GM19467 (cell line): Measurements from ENCODE around the gene REPS1.
A peak's percentile ranks its signal among the peaks of the same experiment; 100 is the strongest.
"Not testable (repeated sequence)": the region's sequence is repeated elsewhere in the genome, so short reads cannot be mapped to it uniquely, and the experiment has no call there.

ENCODE experiments used
- ATAC-seq: cut with Tn5 transposase; IDR thresholded peaks from one replicate; pipeline ENCODE4 v1.9.1; 2021; ENCODE audit warnings: mild to moderate bottlenecking, moderate library complexity; ENCODE audit not compliant: unreplicated experiment

Gene REPS1, protein sequence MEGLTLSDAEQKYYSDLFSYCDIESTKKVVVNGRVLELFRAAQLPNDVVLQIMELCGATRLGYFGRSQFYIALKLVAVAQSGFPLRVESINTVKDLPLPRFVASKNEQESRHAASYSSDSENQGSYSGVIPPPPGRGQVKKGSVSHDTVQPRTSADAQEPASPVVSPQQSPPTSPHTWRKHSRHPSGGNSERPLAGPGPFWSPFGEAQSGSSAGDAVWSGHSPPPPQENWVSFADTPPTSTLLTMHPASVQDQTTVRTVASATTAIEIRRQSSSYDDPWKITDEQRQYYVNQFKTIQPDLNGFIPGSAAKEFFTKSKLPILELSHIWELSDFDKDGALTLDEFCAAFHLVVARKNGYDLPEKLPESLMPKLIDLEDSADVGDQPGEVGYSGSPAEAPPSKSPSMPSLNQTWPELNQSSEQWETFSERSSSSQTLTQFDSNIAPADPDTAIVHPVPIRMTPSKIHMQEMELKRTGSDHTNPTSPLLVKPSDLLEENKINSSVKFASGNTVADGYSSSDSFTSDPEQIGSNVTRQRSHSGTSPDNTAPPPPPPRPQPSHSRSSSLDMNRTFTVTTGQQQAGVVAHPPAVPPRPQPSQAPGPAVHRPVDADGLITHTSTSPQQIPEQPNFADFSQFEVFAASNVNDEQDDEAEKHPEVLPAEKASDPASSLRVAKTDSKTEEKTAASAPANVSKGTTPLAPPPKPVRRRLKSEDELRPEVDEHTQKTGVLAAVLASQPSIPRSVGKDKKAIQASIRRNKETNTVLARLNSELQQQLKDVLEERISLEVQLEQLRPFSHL

DNA sequence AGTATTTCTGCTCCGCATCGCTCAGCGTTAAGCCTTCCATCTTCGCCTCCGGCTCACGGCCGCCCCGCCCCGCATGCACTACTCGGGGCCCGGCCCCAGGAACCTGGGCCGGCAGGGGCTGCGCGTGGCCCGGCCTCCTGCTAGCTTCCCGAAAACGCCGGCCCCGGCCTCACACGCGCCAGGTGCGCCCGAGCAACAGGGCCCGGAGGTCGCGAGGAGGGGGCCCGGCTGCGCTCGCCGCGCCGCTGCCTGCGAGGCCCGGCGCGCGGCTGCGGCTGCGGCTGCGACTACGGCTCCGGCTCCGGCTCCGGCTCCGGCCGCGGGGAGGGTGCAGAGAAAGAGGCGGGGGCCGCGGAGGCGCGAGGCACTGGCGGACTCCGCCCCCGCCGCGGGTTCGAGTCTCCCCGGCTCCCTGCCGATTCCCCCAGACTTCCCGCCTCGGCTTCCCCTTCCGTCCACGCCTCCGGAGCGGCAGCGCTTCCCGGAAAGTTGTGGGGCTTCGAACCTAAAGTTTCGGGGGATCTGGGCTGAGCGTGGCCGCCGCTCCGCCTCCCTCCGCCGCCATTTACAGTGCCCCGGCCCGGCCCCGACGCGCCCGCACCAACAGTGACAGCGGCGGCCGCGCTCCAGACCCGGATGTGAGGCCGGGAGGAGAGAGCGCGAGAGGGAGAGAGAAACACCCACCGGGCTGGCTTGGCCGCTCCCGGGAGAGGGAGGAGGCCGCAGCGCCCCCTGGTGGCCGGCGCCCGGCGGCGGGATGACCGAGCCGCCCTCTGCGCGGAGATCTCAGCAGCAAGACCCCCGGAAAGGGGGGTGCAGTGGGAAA is at the start of gene REPS1:
TSS of gene REPS1 (minus strand) at position 611 of the 826 bp plus-strand sequence. CDS start at position 40, 571 bp downstream.
- peak; percentile 93 for ATAC-seq

DNA sequence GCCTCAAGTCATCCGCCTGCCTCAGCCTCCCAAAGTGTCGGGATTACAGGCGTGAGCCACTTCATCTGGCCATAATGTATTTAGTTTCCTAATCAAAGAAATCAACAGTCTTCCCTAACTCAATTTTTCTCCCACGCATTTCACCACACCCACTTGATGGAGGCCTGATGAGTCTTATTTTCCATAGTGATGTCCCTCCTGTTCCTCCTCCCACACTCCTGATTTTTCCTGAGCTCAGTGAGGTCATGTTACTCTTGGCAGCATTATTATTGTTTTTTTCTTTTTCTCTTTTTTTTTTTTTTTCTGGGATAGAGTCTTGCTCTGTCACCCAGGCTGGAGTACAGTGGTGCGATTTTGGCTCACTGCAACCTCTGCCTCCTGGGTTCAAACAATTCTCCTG is 49.4 kb upstream of the REPS1 start:
- ATAC-seq = no peak

DNA sequence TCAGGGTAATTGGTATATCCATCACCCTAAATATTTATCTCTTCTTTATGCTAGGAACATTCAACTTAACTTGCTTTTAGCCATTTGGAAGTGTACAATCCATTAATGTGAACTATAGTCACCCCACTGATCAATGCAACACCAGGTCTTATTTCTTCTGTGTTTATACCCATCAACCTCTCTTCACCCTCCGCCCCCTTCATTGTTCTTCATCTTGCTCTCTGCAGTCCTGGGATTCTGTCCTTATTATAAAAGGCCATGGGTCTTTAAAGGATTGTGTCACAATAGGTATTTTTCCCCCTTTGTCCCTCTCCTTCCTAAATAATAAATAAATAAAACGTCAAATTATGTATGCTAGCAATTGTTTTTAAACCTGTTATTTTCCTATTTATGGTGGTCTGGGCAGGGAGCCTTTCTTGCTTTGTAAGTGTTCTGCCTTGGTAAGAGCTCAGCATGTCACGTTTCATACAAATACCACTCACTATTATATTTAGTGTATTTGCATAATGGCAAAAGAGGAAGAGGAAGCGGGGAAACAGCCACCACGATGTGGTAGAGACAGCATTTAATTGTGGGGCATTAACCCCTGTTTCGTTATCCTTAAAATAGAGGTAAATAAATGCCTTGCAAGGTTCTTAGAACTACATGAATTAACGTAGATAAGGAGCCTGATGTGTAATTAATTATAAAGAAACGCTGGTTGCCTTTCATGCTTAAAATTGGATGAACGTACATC is 42.3 kb upstream of the REPS1 start:
- ATAC-seq = peak; percentile 56

DNA sequence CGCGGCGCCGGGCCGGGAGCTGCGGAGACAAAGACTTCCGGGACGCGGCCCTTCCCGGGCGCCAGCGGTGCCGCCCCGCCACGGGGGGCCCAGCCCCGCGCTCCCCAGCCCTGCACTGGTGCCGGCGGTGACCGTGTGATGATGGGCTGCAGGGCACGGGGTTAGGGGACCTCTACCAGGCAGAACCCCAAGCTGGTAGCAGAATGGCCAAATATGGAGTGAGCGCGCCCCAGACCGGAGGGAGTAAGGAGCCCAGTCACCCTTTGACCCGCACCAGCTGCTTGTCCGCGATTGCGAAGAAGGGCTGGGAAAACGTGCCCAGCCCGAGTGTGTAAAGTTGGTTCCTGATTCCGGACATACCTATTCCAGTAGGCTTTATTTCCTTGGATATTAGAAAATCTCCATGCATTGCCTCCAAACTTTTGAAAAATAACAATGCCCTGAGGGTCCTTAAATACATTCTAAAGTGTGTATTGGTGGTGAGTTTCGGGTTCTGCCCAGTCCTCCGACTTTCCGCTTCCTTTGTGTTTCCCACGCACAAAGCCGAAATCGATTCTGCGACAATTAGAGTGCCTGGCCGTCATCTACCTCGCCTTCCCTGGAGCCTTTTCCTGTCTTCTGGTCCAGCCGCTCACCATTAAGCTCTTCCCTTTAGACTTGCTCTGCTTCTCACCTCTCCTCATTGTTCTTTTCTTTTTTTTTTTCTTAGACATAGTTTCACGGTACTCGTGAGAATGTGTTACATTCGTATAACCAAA is 41.6 kb upstream of the REPS1 start:
- ATAC-seq = peak; percentile 26

DNA sequence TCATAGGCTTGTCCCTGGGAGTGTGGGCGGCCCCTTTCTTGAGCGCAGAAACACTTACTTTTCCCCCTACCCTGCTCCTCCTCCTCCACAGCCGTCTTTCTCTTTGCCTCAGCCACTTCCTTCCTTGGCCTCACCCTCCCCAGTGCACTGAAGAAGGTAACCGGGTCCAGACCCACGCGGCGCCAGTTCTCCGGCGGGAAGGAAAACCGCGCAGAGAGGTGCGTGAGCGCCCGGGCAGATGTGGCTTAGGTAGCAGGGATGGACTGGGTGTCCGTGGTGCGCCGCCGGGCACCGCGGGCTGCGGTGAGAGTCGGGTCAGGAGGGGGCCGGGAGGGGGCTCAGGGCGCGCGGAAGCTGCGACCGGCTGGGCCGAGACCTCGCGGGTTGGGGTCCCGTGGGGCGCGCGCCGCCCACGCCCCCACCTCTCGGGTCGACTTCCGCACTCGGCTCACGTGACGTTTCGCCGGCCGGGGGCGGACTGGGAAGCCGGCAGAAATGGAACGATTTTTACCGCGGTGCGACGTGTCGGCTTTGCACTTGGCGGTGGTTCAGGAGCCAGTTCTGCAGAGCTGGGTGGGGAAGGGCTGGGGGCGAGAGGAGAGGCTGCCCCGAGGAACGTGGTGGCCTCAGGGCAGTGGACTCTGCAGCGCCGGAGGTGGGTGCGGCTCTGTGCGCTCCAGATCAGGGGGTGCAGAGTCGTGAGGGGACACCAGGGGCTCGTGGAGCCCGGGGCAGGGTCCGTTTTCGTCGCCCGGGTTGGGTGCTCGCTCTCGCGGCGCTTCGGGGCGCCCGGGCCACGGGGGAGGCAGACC is 40.8 kb upstream of the REPS1 start, which contains the start of gene ABRACL:
TSS of gene ABRACL (plus strand) at position 88 of the 812 bp plus-strand sequence. CDS start 5,416 bp downstream, outside the sequence.
- ATAC-seq = peak; percentile 57

DNA sequence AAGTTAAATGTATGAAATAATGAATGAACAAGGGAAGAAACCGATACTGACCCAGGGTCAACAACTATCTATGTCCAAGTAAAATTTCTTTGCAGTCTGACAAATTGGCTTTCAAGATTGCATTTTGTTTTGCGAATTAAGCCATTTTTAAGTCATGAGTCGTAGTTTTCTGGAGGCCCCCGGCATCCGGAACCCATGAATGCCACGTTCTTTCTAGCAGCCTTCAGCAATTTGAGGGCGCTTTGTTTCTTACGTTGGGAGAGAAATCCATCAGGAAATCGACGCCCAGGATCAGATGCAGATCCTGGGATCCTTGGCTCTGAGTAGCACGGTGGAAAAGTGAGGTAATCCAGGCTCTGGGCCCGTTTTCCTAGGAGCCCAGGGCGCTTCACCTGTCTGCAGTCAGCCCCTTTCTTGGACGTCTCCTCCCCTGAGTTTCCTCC is 40.2 kb upstream of the REPS1 start:
- ATAC-seq = no peak

DNA sequence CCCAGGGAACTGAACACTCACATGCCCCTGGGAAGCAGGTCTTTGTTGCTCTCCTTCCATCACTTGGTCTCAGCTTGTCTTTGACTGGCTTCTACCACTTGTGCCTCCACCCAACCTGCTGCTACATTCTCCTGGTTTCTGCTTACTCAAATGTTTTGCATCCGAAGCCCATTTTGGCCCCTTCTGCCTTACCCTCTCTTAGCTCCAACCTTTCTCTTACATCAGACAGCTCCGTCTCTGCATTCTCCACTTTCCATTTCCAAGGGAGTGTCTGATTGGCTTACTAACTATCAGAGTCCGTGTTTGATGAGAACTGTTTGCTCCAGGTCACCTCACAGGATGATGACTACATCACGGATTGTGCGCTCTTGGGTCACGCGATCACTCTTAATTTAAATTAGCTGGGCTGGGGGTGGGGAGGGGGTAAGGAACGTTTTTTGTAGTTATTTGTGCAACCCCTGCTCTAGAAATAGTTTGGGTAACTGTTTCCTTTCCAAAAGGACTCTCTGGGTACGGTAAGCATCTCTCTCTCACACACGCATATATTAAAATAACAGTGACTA is 39.6 kb upstream of the REPS1 start:
- ATAC-seq = no peak

DNA sequence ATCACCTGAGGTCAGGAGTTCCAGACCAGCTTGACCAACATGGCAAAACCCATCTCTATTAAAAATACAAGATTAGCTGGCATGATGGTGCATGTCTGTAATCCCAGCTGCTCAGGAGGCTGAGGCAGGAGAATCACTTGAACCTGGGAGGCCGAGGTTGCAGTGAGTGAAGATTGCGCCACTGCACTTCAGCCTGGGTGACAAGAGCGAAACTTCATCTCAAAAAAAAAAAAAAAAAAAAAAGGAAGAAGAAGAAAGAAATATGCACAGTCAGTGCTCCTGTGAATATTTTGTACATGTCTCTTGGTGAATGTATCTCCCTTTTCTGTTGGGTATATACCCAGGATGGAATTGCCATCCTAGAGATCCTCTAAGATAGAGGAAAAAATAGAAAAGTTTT is 37.4 kb upstream of the REPS1 start:
- ATAC-seq = not testable (repeated sequence)

DNA sequence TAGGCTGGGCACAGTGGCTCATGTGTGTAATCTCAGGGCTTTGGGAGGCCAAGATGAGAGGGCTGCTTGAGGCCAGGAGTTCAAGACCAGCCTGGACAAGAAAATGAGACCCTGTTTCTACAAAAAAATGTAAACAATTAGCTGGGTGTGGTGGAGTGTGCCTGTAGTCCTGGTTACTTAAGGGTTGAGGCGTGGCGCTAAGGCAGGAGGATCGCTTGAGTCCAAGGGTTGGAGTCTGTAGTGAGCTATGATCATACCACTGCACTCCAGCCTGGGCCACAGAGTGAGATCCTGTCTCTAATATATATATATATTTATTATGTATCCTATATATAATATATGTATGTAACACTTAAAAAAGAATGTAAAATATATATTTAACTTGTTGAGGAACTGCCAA is 32.6 kb upstream of the REPS1 start:
- no peak for ATAC-seq

DNA sequence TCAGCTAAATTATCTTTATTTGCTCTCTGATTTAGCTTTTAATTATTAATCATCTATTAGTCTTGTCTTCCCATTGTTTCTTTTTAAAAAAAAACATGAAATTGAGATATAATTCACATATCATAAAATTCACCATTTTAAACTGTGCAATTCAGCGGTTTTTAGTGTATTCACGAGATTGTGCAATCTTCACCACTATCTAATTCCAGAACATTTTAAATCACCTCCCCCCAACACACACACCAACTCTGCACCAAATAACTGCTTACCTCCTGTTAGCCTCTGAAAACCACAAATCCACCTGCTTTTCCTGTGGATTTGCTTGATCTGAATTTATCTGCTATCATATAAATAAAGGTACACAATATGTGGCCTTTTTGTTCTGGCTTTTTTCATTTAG is 31.7 kb upstream of the REPS1 start:
- no peak for ATAC-seq

DNA sequence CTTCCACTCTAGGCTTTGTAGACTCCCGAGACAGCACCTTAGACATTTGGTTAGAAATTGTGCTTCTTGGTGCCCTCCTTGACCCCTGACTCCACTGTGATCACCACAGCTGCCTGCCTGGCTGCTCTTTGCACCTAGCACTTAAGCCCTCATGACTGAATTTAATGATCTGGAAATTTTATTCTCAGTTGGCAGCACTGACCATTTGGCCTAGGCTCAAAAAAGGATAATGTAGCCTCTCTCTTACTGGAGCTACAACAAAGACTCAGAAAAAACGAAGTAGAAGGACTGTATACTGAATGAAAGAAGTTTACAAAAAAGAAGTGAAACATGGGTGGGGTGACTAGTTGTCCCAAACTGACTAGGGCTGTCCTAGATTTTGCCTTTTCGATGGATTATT is 29.2 kb upstream of the REPS1 start:
- no peak for ATAC-seq

DNA sequence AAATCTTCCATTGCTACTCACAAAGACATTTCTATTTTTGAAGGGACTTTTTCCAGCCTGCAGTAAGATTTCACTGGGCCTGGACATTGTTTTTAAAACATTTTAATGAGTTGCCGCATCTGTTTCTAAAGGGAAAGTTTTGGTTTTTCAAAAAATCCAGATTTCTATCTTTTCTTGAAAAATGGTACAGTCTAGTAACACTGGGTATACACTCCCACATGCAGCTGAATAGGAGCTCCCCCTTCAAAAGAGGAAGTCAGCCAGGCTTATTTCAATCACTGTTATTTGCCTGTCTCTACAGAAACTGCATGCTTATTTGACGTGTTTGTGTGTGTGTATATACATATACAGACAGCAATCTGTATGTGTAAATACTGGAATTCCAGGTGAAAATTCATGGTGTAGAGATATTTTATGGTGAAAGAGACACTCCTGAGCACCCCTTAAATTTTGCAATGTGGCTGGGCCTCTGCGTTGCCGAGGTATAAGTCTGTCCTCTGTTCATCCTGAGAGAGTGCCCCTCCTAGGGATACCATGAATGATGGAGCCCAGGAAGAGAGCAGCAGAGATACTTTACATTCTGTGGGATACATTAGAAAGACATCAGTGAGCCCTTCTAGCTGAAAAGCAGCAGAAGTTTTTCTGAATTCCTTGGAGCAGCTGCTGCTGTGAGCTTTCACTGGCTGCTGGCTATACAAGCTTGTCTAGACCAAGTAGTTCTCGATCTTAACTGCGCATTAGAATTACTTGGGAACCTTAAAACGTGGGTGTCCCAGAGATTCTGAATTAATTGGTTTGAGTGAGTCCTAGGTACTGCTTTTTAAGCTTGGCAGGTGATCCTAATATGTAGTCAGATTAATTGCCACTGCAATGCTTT is 28.5 kb upstream of the REPS1 start:
- peak; percentile 58 for ATAC-seq

DNA sequence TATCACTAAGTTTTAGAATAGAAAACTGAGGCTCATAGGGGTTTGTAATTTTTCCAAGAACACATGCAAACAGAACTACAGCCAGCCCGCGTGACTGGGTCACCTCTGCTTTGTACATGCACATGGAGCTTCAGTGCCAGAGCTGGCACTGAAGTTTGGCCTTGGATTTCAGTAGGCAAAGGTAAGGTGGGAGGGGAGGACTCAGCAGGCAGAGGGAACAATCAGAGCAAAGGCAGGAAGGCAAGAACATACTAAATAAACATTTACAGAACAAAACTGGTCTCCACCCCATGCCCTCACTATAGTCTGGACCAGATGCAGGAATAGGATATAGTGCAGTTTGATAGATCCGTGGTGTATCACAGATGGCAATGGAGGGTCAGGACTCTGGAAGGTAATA is 26.9 kb upstream of the REPS1 start:
- ATAC-seq = no peak

DNA sequence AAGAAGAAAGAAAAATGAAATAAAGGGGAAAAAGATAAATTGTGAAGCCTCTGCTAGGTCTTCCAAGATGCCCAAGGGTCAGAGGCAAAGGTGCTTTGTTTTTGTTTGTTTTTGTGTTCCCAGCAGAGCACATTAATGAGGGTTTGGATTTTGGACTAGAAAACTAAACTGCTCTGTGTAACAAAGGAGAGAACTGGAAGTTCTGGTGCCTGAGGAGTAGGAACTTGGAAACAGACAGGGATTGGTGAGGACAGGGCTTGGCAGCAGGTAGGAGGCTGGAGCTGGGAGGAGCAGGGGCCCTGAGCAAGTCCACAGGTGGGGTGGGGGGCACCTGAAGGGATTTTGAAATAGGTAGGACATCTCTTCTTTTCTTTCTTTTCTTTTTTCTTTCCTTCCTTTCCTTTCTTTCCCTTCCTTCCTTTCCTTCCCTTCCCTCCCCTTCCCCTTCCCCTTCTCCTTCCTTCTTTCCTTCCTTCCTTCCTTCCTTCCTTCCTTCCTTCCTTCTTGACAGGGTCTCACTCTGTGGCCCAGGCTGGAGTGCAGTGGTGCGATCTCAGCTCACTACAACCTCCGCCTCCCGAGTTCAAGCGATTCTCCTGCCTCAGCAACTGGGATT is 25.2 kb upstream of the REPS1 start:
- no peak for ATAC-seq

DNA sequence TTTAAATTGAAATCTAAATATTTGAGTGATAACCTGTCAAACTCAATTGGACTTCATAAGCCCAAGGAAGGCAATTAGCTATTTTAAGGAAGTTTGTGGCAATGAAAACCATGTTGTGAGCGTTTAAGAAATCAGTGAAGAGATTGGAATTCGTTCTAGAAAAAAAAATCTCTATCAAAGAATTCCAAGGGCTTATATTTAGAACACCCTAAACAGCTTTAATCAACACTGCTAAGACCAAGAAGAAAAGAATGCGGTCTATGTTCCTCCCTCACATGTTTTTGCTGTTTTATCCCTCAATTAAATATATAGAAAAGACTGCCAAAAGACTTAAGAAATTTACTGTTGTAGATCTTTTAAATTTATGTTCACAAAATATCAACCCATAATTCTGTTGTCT is 23.9 kb upstream of the REPS1 start:
- no peak for ATAC-seq

DNA sequence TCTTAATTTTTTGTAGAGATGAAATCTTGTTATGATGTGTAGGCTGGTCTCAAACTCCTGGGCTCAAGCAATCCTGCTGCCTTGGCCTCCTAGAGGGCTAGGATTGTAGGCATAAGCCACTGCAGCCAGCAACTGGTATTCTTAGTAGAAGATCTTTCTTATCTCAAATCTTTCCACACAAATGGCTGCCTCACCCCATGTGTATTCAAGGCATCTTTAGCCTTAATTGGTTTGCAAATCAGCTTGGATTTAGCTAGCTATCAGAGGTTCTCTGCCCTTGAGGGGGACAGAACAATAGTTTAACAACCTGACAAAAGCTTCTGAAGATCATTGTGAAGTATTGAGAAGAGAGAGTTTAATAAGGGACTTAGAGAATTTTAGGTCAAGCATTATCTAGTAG is 22.6 kb upstream of the REPS1 start:
- ATAC-seq = no peak

DNA sequence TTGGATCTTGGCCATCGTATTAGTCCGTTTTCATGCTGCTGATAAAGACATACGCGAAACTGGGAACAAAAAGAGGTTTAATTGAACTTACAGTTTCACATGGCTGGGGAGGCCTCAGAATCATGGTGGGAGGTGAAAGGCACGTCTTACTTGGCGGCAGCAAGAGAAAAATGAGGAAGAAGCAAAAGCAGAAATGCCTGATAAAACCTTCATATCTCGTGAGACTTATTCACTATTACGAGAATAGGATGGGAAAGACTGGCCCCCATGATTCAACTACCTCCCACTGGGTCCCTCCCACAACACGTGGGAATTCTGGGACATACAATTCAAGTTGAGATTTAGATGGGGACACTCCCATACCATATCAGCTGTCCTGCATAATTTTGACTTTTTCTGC is 20.1 kb upstream of the REPS1 start:
- no peak for ATAC-seq
